Measurements from ENCODE around the gene COL6A6.

GRCh38 chr3:130504701-130505100 lies 12.3 kb upstream of the COL6A6 start:
- no peak for TF ChIP-seq EP300 (IDR thresholded peaks at IDR 0.05)
- no peak for TF ChIP-seq CTCF (IDR thresholded peaks at IDR 0.05)
- TF ChIP-seq POLR2A (IDR thresholded peaks at IDR 0.05) = no peak

Measured in ovary (tissue), 3 donors.